Activated naive CD4-positive, alpha-beta T cell treated with Interleukin-2 at 50 U/mL for 16 hours (primary cell): ENCODE results near the gene FZR1.
"Not testable (repeated sequence)": the region's sequence is repeated elsewhere in the genome, so short reads cannot be mapped to it uniquely, and the experiment has no call there.

Source experiments
- DNase-seq: peaks from one replicate; pipeline ENCODE4 v3.0.0-alpha.2; 2020

The FZR1 gene

DNA sequence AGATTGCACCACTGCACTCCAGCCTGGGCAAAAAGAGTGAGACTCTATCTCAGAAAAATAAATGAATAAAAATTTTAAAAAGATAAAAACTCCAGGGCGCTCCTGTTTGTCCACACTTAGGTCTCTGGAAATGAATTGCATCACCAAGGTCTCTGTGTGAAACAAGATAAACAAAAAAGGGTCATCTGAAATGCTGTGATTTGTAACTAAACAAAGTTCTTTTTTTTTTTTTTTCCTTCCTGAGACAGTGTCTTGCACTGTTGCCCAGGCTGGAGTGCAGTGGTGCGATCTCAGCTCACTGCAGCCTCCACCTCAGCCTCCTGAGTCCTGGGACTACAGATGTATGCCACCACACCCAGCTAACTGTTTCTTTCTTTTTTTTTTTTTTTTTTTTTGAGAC is 11.5 kb downstream of the FZR1 start:
- no peak for DNase-seq

DNA sequence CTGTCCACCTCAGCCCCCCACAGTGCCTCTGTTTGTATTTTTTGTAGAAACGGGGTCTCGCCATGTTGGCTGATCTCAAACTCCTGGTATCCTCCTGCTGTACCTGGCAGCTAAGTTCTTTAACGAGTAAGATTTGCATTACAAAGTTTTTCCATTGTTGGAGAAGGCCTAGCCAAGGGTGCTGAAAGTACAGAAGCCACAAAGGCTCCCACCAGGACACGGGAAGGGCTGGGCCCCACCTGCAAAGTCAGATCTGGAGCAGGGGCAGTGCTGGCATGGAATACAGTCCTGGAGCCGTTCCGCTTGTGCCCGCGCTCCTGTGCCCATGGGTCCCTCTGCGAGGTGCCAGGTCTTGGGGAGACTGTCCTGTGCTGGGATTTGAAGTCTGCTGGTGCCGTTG is 12.1 kb downstream of the FZR1 start:
- no peak for DNase-seq

DNA sequence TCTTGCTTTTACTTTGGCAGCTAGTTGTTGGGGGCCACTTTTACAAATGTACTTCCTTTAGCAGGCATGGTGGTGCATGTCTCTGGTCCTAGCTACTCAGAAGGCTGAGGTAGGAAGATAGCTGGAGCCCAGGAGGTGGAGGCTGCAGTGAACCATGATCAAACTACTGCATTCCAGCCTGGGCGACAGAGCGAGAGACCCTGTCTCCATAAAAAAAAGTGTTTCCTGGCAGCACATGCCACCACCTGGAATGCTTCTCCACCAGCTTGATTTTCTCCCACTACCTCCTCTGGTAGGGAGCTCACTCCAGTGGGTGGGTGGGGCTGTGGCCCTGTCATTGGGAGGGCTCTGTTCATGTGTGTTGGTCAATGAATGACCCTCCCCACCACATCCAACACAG is 12.5 kb downstream of the FZR1 start:
- no peak for DNase-seq

DNA sequence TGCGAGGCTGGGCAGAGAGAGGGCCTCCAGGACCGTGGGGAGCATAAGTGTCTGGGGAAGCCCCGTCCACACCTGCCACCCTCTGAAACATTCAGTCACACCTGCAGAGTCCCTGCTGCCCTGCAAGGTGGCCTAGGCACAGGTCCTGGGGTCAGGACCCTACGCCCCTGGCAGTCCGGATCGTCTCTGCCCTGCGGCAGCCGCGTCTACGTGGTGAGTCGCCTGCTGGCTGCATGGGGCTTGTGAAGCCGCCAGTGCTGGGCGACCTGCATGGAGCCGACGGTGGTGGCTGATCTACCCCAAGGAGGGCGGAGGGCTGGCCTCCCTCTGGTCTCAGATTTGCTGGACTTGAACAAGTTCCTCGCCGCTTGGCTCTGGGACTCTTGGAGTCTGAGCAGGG is 13.0 kb downstream of the FZR1 start:
- no peak for DNase-seq

DNA sequence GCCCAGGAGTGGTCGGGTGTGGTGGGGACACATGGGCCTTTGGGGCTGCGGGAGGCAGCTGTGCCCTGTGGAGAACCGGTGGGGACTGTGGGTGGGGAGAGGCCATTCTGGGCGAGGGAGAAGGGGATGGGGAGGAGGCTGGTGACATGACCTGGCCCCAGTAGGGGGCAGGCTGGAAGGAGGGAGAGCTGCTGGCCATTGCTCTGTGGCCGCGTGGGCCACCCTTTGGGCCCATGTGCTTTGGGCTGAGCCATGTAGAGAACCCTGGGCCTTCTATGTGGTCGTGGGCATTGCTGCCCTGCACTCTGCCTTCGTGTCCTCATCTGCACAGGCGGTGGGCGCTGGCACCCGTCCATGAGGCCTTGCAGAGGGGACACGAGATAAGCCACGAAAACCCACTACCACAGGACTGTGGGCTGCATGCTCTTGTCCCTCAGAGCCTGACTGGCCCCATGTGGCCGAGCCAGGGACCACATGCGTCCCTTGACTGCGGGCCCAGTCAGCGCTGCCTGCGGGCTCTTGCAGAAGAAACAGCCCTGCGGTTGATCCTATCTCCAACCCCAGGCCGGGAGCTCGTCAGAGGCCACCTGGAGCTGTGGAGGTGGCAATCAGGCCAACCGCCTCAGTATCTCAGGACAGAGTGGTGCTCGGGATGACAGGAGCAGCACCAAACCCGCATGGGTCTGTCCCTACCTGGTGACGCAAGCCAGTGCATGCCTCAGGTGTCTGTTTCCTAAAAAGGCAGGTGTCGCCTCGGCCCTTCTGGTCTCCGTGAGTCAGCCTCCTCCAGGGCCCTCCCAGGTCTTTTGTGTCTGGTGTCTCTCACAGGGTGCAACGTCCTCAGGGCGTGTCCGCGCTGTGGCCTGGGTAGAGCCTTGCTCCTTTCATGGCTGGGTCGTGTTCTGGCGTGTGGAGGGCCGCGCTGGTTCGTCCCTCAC is 14.3 kb downstream of the FZR1 start:
- DNase-seq: no peak

DNA sequence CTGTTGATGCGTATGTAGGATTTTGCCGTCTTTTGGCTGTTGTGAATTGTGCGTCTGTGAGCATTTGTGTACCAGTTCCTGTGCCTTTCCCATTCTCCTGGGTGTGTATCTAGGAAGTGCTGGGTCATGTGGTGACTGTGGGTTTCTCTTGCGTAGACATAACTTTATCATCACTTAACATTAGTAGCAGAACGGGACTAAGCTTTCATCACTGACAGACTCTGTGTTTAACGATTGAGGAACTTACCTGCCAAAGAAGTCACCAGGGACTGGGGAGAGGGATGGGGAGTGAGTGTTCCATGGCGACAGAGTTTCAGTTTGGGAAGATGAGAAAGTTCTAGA is 15.0 kb downstream of the FZR1 start:
- no peak for DNase-seq

DNA sequence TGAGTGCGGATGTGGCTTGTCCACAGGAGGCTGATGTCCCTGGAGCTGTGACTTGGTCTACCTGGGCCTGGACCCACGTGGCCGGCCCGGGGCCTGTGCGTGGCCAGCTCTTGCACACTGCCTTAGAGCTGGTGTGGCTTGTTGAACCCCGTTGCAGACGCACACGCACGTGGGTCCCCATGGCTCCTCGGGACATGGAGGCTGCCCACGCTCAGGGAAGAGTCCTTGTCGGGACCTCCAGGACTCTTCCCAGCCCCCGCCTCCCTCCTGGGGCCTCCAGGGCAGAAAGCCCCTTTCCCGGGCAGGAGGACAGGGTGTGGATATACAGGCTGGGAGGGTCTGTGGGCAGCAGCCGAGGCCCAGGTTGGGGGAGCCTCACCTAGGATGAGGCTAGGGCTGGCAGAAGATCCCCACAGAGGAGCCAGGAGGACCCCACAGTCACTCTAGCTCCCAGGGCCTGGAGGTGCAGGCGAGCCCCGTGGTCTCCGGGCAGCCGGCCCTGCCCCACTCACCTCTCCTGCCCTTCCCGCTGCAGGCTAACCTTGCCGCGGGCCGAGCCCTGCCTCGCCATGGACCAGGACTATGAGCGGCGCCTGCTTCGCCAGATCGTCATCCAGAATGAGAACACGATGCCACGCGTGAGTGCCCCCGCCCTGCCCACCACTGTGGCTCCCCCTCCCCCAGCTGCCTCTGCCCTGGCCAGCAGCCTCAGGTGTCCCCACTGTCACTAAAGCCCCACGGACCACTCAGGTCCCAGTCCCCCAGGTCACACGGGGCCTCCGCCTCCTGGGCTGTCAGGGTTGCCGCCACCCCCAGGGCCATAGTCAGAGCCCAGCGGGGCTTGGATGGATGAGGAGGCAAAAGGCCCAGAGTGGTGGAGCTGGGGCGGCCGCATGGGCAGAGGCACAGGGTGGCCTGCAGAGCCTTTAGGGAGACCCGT is 16.6 kb downstream of the FZR1 start:
- DNase-seq: no peak

DNA sequence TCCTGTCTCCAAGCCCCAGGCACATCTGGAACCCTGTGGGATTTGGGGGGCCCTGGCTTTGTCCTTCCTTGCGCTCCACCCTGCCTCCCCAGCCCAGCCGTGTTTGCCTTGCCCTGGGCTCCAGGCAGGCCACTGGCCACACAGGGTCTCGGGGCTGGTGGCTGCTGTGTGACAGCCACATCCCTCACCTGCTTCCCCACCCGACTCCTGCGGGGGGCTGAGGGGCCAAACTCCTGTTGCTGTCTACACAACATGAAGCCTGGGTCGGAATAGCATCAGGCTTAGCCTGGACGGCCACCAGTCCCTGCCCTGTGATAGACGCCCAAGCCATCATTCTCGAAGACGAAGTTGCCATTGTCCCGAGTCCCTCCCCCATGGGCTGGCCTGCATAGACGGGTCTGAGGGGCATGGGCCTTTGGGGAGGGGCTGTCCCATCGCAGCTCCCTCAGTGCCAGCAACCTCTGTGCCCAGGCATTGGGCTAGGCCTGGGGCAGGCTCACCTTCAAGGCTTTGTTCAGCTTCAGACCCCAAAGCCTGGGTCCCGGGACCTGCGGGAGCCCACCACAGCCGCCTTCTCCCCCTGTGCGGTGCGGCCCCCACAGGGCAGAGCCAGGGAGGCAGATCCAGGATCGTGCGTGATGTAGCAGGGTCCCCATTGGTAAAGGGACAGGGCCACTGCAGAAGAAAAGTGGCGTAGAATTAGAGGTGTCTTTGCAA is 17.4 kb downstream of the FZR1 start:
- no peak for DNase-seq

DNA sequence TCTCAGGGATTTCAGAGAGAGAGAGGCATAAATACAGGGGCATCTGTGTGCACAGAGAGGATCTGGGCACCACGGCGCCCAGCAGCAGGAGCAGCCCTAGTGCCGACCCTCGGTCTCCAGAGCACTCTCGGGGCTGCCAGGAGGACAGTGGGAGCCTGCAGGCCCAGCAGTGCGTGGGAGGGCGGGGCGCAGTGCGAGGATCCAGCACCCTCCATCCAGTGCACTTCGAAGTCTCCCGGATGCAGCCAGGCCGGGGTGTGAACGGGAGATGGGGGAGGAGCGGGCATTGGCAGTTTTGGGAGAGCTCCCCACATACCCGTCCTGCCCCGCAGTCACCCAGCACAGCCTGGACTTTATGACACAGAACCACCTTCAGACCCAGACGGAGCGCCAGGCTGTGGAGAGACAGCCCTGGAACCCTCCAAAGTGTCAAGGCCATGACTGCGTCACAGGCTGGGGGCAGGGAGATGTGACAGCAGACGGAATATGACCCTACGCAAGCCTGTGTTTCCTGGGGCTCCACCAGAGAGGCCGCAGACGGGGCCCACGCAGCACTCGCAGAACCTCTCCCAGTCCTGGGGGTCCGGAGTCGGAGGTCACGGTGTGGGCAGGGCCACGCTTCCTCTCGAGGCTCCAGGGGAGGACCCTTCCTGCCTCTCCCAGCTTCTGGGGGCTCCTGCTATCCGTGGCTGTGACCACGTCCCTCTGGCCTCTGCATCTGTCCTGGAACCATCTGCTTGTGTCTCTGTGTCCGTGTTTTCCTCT is 18.1 kb downstream of the FZR1 start:
- no peak for DNase-seq

DNA sequence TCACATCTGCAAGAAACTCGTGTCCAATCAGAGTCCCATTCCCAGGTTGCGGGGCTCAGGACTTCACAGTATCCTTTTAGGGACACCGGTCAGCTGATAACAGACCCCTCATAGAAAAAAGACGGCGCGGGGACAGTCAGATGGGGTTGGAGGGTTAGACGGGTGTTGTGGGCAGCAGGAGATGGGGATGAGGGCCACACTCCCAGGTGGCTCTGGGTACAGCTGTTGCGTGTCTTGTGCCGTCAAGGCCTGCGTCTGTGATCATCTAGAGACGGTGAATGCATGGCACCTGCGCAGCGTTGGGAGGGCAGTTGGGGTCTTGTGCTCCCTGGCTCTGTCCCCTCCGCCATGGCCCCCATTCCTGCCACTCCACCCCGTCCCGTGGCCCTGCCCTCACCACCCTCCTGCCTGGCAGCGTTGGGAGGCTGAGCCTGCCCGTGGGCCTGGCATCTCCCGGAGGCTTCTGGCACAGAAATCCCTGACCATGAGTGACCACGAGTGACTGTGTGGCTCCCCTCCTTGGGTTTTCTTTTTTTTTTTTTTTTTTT is 18.9 kb downstream of the FZR1 start:
- no peak for DNase-seq

DNA sequence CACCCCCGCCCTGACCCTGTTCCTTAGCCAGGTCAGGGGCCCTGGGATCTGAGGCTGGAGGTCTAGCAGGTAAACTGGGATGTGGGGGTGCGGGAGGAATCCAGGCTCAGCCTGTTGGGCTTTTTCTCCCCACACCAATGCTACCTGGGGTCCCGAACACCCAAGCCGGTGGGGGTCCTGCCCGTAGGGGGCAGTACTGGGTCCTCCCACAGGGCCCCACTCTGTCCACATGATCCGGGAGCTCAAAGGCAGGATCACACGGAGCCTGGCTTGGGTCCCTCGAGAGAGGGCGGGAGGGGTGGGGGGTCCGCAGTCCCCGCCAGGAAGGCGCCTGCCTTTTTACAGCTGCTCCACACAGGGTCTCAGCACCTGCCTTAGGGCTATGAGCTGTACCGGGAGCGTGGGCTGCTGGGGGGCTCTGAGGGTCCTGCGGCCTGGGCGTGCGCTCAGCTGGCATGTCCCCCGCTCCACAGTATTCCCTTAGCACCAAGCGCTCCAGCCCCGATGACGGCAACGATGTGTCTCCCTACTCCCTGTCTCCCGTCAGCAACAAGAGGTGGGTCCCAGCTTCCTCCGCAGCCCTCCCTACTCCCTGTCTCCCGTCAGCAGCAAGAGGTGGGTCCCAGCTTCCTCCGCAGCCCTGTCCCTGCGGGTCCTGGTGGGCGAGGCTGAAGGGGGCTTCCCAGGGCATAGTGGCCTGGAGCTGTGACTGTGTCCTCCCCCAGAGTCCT is 20.6 kb downstream of the FZR1 start:
- DNase-seq: no peak

DNA sequence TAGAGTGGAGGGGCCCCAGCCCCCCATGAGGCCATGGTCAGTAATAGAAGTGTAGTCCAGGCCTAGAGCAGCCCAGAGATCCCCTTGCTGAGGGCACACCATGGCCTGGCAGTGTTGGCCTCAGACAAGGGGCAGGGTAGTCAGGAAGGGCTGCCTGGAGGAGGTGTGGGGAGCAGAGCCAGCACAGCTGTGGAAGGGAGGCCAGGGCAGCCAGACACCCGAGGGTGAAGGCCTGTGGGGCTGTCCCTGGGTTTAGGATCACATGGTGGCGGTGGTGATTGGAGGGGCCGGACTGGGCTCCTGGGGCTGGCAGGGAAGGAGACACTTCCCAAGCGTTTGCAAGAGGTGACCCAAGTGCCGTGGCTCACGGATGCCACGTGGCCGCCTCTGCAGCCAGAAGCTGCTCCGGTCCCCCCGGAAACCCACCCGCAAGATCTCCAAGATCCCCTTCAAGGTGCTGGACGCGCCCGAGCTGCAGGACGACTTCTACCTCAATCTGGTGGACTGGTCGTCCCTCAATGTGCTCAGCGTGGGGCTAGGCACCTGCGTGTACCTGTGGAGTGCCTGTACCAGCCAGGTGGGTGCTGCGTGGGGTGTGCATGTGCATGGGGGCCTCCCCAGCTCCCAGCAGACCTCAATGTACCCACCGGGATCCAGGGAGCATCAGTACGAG is 21.3 kb downstream of the FZR1 start:
- no peak for DNase-seq

DNA sequence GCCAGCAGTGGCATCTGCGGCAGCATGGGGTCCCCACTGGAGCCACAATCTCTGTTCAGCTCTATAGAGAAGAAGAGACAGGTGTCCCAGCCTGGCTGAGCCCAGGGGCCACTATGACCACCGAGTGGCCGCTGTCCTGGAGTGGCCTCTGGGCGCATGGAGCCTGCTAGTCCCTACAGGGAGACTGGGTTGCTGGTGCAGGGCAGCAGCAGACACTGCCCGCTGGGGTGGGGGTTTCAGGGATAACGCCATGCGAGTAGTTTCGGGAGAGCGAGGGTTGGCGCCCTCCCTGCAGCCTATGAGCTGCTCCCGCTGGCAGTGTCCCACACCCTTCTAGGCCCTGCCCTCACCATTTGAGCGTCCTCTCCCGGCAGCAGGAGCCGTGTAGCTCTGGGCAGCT is 22.0 kb downstream of the FZR1 start:
- DNase-seq: no peak

DNA sequence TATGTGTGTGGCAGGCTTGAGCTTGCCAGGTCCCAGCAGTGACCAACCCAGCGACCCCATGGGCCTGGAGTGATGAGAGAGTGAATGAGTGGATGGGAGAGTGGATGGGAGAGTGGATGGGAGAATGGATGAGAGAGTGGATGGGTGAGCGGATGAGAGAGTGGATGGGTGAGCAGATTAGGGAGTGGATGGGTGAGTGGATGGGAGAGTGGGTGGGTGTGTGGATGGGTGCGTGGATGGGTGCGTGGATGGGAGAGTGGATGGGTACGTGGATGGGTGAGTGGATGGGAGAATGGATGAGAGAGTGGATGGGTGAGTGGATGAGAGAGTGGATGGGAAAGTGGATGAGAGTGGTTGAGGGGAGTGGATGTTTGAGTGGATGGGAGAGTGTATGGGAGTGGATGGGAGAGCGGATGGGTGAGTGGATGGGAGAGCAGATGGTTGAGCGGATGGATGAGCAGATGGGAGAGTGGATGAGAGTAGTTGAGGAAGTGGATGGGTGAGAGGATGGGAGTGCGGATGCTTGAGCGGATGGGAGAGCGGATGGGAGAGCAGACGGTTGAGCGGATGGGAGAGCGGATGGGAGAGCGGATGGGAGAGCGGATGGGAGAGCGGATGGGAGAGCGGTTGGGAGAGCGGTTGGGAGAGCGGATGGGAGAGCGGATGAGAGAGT is 22.6 kb downstream of the FZR1 start:
- no peak for DNase-seq

DNA sequence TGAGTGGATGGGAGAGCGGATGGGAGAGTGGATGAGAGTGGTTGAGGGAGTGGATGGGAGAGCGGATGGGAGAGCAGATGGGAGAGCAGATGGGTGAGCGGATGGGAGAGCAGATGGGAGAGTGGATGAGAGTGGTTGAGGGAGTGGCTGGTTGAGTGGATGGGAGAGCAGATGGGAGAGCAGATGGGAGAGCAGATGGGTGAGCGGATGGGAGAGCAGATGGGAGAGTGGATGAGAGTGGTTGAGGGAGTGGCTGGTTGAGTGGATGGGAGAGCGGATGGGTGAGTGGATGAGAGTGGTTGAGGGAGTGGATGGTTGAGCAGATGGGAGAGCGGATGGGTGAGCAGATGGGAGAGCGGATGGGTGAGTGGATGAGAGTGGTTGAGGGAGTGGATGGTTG is 23.2 kb downstream of the FZR1 start:
- DNase-seq: not testable (repeated sequence)

DNA sequence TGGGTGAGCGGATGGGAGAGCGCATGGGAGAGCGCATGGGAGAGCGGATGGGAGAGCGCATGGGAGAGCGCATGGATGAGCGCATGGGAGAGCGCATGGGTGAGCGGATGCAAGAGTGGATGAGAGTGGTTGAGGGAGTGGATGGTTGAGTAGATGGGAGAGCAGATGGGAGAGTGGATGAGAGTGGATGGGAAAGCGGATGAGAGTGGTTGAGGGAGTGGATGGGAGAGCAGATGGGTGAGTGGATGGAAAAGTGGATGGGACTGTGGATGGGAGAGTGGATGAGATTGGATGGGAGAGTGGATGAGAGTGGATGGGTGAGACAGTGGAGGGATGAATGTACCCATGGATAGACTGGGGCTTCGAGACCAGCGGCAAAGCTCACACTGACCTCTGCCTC is 24.3 kb downstream of the FZR1 start:
- DNase-seq: no peak

DNA sequence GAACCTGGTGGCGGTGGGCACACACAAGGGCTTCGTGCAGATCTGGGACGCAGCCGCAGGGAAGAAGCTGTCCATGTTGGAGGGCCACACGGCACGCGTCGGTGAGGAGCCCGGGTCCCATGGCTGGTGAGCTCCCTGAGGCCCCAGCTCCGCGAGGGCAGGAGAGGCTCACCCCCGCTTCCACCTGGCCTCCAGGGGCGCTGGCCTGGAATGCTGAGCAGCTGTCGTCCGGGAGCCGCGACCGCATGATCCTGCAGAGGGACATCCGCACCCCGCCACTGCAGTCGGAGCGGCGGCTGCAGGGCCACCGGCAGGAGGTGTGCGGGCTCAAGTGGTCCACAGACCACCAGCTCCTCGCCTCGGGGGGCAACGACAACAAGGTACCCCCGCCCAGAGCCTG is 25.6 kb downstream of the FZR1 start:
- no peak for DNase-seq

DNA sequence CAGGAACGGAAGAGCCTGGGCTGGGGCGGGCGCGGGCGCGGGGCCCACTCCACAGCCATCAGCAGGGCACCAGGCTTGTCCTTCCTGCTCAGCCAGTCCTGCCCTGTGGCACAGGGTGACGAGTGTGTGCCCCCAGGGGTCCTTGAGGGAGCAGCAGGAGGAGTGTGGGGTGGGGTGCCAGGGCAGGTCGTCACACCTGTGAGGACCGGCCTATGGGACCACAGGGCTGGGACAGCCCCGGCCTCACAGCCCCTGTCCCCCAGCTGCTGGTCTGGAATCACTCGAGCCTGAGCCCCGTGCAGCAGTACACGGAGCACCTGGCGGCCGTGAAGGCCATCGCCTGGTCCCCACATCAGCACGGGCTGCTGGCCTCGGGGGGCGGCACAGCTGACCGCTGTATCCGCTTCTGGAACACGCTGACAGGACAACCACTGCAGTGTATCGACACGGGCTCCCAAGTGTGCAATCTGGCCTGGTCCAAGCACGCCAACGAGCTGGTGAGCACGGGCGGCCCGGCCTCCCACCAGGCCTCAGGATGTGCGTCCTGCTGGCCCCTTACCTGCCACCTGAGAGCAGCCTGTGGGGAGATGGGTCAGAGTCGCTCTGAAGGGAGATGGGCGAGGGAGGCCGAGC is 26.2 kb downstream of the FZR1 start:
- no peak for DNase-seq

DNA sequence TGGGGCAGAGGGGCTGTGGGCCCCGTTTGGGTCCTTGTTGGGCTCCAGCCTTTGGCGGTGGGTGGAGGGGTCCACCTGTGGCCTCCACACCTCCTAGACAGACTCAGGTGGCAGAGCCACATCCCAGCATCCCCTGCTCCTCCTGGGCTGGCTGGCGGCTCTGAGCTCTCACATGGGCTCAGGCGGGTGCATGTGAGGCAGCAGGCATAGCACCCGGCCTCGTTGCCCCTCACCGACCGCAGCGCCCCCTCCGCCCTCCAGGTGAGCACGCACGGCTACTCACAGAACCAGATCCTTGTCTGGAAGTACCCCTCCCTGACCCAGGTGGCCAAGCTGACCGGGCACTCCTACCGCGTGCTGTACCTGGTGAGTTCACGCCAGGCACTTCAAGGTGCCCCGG is 26.9 kb downstream of the FZR1 start:
- DNase-seq: no peak
